GM19239 (cell line): ENCODE results near the gene HOOK2.
A peak's percentile ranks its signal among the peaks of the same experiment; 100 is the strongest.
"Not testable (repeated sequence)": the region's sequence is repeated elsewhere in the genome, so short reads cannot be mapped to it uniquely, and the experiment has no call there.

Experiments
- DNase-seq: peaks from one replicate; pipeline ENCODE4 v3.0.0; 2011; ENCODE audit warnings: low spot score; ENCODE audit not compliant: insufficient read length
- FAIRE-seq: peaks from 2 replicates; lab custom pipeline; 2011; peaks lifted over from hg19 to GRCh38; lab: Jason Lieb, UNC

The HOOK2 gene

DNA sequence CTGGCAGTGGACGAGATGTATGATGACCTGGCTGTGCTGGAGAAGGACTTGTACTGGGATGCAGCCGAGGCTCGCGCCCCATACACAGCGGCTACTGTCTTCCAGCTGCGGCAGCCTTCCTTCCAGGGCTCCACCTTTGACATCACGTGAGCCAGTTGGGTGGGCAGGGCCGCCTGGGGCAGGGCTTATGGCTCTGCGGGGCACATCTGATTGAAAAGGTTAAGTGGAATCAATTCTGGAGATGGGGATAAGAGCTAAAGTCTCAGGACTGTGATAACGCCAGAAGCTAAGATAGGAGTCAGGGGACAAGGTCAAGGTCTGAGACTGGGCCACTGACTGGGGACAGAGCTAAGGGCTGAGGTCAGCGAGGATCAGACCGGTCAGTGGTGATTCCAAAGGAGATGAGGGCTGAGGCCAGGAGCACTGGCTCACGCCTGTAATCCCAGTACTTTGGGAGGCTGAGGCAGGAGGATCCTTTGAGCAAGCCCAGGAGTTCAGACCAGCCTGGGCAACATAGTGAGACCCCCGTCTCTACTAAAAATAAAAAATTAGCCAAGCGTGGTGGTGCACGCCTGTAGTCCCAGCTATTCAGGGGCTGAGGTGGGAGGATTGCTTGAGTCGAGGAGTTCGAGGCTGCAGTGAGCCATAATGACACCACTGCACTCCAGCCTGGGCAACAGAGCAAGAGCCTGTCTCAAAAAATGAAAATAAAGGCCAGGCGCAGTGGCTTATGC is 19.0 kb downstream of the HOOK2 start:
- DNase-seq (no peak), FAIRE-seq (no peak)

GRCh38 chr19:12754465-12755196 is 20.7 kb downstream of the HOOK2 start:
- FAIRE-seq, result no peak
- no peak for DNase-seq

DNA sequence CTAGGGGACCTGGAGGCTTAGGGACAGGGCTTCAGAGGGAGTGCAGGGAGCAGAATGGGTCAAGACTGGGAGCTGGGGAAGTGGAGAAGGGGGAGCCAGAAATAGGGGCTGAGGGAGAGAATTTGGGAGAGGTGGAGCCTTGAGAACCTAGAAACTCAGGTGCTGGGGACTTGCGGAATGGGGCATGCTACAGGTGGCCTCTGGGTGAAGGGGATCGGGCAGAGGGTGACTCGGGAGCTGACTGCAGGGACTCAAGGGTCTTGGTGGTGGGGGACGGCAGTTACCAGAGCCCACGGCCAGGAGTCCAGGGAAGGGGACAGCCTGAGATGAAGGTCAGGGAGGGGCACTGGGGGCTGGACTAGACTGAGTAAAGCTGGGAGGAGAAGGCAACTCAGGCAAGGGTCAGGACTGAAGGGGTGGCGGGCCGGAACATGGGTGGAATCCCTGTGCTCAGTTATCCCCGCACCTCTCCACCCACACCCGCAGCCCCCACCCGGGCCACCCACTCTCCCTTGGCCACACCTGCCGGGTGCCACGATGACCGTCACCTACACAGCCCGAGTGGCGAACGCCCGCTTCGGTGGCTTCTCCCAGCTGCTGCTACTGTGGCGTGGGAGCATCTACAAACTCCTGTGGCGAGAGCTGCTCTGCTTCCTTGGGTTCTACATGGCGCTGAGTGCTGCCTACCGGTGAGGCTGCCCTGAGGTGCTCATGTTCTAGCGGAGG is 23.1 kb downstream of the HOOK2 start:
- DNase-seq (no peak), FAIRE-seq (no peak)

- DNase-seq (no peak), FAIRE-seq (no peak)
Observed at GRCh38 chr19:12751635-12752034, 23.7 kb downstream of the HOOK2 start, which contains the start of gene BEST2. Gene BEST2 (plus strand): TSS chr19:12751791. CDS start chr19:12752593, 802 bp downstream.

- DNase-seq (no peak), FAIRE-seq (no peak)
Observed at GRCh38 chr19:12750851-12751250, 24.5 kb downstream of the HOOK2 start.

- FAIRE-seq (no peak), DNase-seq (no peak)
Observed at GRCh38 chr19:12749938-12750521, 25.3 kb downstream of the HOOK2 start.

- DNase-seq, result no peak
- FAIRE-seq, result no peak
Observed at GRCh38 chr19:12748489-12748888, 26.9 kb downstream of the HOOK2 start.

GRCh38 chr19:12745166-12745897 is 30.0 kb downstream of the HOOK2 start:
- DNase-seq (no peak), FAIRE-seq (no peak)

DNA sequence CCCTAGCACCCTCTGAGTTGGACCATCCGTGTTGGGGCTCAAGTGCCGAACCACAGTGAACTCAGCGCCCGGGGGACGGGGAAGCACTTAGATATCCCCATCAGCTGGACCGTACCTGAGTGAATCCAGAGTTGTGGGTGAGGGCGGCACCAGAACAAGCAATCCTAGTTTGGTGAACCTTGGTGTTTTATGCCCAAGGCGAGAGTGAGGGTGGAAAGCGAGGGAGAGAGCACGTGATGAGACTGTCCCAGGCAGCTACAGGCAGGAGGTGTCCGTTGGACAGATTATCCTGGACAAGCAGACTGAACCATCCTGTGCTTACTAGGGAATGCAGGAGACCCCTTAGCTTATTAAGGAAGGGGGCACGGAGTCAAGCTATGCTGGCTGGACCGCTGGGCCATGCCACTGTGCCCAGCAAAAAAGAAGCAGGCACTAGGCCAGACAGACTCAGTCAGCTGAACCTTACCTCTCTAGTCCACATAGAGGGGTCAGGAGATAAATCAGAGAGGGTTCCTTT is 37.5 kb downstream of the HOOK2 start:
- no peak for FAIRE-seq
- DNase-seq, result no peak

GRCh38 chr19:12736995-12737834 is 38.1 kb downstream of the HOOK2 start, which contains the start of gene GET3:
Gene GET3 (plus strand): TSS chr19:12737497. CDS start chr19:12737506, 9 bp downstream.
- DNase-seq (peak; percentile 96), FAIRE-seq (peak; percentile 98)

DNA sequence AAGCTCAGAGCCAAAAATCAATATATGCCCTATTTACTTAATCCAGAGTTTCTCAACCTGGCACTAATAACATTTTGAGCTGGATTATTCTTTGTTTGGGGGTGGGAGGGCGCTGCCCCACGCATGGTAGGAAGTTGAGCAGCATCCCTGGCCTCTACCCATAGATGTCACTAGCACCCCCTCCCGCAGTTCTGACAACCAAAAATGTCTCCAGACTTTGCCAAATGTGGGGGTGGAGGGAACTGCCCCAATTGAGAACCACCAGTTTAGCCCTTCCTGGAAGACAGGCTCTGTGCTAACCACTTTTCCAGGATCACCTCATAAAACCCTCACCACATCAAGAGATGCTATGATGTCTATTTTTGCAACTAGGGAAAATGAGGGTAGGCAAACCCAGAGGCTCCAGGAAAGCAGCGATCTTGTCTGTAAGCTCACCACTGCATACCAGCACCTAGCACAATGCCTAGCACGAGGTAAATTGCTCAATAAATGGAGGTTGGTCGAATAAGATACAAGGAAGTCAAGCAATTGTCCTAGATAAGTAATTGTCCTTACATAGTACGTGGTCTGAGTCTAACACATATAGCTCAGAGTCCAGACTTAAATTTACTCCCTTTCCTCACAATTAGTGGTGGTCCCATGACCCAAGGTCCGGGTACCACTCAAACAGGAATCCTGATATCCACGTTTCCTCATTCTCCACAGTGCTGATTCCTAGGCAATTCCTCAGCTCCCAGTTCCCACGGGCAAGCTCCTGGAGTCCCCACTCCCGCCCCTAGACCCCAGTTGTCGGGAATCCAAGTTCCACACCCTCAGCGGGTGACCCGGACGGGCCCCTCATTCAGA is 41.8 kb downstream of the HOOK2 start:
- DNase-seq (peak; percentile 76), FAIRE-seq (peak; percentile 89)

GRCh38 chr19:12731337-12731736 is 44.0 kb downstream of the HOOK2 start:
- FAIRE-seq (no peak), DNase-seq (no peak)

DNA sequence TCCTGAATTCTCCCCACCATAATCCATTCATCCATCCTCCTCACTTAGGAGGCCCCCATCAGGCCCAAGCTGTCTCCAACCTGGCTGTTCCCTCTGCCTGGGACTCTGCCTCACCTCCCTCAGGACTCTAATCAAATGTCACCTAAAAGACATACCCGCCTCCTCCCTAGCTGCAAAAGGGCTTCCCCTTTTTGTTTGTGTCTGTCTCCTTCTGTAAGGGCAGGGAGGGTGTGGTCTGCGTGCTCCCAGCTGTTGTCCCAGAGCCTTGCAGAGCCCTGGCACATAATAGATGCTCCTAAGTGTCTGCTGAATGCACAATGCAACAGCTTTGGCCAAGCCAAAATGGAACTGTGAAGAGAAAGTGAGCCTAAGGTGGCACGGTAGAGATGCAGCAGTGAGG is 45.3 kb downstream of the HOOK2 start:
- no peak for DNase-seq
- no peak for FAIRE-seq

GRCh38 chr19:12727745-12728433 is 47.5 kb downstream of the HOOK2 start:
- FAIRE-seq (no peak), DNase-seq (no peak)

DNA sequence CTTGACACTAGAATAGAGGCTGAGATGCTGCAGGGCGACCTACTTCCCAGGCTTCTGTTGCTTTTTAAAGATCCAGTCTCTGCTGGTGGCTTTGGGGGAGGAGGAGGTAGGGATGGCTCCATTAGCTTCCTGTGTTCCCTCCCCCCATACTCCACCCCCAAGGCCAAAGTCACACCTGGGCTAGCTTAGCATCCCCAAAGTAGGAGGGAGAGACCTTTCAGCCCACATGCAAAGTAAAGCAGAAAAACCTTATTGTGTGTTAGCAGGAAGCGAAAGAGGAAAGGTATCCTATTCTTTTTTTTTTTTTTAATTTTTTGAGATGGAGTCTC is 48.4 kb downstream of the HOOK2 start:
- FAIRE-seq (no peak), DNase-seq (no peak)

GRCh38 chr19:12725612-12726011 is 49.7 kb downstream of the HOOK2 start:
- not testable (repeated sequence) for FAIRE-seq, DNase-seq

GRCh38 chr19:12723641-12724426 is 51.5 kb downstream of the HOOK2 start, which contains the start of gene TNPO2:
Gene TNPO2 (minus strand): TSS chr19:12723932. CDS start chr19:12720977, 2,955 bp downstream.
- peak; percentile 97 for FAIRE-seq
- peak; percentile 85 for DNase-seq
